RKO (cell line): ENCODE results near the gene ADGRA1.
"Not testable (repeated sequence)": the region's sequence is repeated elsewhere in the genome, so short reads cannot be mapped to it uniquely, and the experiment has no call there.

Experiments used
- DNase-seq: peaks from one replicate; pipeline ENCODE4 v3.0.0-alpha.2; 2016; ENCODE audit warnings: low spot score

ADGRA1 gene

DNA sequence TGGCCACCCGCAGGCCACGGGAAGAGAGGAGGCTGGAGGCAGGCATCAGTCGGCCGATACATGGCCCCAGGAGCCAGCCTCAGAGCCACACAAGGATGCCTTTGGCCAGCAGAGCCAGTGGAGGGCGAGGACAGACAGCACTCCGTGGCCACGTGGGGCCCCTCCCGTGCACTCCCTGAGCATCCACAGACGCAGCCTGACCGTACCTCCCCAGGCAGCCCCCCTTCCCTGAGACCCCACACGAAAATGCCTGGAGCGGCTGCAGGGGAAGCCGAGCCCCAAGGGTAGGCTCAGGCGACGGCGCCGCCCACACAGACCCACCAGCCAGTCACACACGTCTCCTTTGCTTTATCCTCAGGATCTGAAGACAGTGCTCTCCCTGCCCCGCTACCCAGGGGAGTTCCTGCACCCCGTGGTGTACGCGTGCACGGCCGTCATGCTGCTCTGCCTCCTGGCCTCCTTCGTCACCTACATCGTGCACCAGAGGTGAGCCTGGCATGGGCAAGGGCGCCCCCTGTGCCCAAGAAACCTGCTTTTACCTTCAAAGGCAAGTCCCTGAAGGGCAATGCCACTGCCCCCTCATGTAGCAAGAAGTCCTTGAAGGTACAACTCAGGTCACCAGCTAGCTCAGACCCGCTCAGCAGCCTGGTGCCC lies 9.0 kb downstream of the ADGRA1 start:
- DNase-seq, result no peak

GRCh38 chr10:133097418-133097817 lies 9.7 kb downstream of the ADGRA1 start:
- no peak for DNase-seq

DNA sequence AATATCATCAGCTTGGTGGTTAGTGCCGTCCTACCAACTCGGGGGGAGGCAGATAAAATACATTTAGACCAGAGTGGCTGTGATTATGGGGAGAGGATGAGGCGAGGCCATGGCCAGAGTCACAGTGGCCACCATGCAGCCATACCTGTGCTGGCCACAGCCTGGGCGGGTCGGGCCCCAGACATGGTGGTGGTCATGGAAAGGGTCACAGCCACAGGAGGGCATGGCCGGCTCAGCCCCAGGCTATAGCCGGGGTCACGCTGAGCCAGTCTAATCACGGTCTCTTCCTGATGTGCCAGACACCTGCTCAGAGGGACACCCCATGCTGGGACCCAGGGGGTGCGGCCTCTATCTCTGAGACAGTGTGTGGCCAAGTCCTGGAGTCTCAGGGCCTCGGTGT lies 10.2 kb downstream of the ADGRA1 start:
- DNase-seq, result no peak

DNA sequence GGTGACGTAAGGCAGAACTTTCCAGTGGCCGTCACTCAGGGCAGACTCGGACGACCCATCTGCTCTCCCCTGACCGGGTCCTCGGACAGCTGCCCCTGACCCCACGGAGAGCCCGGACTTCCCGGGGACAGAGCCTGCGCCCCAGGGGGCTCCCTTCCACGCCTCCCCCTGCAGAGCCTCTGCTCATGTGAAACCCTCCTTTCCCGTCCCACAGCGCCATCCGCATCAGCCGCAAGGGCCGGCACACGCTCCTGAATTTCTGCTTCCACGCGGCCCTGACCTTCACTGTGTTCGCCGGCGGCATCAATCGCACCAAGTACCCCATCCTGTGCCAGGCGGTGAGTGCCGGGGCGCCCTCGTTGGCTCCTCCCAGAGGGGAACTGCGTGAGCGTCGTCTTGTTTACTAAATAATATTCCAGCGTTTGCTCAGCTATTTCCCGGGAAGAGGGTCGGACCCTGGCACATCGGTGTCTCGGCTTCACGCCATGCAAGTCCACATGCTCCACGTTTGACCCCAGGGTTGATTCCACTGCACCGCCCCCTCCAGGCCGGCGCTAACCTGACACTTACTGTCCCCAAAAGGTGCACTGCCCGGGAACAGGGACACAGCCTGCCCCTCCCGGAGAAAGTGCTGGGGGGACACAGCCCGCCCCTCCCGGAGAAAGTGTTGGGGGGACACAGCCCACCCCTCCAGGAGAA lies 10.9 kb downstream of the ADGRA1 start:
- DNase-seq, result no peak

- no peak for DNase-seq
Observed at GRCh38 chr10:133099571-133099970, 11.8 kb downstream of the ADGRA1 start.

DNA sequence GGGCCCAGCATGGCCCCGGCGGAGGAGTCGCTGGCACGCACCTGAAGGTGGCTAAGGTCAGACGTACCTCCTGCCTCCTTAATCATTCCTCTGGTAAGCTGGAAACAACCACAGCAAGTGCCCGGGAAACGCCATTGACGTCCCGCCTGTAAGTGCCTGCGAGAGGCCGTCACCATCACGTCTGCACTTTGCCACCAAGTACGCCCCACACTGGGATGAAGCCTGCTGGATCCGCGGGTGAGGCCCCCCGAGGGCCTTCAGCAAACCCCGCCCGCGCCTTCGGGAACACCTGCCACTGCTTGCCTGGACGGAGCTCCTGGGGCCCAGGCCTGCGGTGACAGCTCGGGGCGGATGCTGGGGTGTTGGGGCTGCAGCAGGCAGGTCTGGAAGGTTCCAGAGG lies 12.5 kb downstream of the ADGRA1 start:
- DNase-seq, result no peak

DNA sequence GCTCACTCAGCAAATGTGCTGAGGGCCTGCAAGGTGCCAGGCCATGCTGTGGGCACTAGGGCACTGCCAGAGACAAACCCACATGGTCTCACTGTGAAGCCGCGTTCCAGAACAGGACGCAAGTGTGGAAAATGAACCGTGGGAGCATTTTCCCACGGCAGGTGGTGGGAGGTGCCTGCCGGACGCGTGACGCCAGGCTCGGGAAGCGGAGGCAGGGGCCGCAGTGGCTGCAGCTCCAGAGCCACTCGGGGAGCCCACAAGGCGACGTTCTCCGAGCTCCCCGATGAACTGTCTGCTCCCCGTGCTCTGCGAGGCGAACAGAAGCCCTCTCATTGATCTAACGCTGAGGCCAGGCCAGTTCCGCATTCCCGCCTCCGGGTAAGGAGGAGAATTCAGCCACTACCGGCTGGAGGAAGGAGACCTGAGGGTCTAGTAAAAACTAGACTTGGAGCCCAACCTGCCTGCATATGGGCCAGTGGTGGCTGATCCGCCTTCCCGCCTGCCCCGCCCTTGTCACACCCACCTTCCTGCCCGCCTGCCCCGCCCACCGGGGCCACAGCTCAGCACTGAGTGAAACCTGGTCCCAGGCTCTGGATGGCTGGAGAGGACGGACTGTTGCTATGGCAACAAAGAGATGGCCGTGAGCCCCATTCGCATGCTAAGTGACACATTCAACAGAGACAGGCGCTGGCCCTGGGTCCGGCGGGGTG lies 13.1 kb downstream of the ADGRA1 start:
- DNase-seq, result peak; percentile 5

- DNase-seq, result no peak
Observed at GRCh38 chr10:133101416-133101810, 13.7 kb downstream of the ADGRA1 start.

DNA sequence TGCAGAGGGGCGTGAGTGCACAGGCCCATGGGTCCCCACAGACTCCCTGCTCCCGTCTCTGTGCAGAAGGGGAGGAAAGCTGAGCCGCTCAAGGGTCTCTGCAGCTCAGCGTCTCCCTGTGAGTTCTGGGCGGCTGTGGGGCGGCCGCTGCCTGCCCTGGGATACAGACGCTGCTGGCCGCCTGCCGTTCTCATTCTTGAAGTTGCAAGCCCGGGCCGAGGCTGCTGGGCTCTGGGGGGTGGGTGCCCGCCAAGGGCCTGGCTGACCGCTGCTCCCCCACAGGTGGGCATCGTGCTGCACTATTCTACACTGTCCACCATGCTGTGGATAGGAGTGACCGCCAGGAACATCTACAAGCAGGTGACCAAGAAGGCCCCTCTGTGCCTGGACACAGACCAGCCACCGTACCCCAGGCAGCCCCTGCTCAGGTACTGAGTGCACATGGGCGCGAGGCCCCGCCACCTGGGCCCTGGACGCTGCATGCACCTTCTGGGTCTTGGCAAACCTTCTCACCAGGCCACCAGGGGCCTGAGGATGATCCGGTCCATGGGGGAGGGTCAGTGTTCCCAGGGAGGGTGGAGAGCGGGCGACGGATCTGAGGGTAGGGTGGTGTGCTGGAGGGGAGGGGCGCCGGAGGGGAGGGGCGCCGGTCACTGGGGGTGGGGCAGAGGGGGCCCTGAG lies 14.8 kb downstream of the ADGRA1 start:
- DNase-seq, result no peak

DNA sequence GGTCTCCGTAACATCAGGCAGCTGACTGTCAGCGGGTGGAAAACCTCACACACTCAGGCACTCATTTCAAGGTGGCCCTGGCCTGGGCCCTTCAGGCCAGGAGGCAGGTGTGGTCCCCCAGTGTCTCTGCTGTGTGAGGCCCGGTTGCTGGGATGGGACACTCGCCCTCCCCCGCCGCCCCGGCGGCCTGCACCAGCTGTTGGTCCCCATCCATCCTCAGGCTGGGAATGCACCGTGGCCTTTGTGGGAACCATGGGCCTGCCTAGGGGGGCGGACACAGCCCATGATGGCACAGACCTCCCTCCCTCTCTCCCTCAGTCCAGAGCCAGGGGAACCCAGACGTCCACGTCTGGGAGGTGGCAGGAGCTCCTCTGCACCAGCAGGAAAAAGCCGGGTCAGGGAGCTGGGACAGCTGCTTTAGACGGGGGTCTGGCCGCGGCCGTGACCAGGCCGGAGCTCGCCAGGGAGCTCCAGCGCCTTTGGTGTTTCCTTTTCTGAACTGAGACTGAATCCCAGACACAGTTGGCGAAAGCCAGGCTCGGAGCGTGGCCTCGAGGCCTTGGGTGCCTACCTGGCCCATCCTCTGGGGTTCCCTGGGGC lies 15.7 kb downstream of the ADGRA1 start:
- no peak for DNase-seq

- DNase-seq, result no peak
Observed at GRCh38 chr10:133104068-133104962, 16.6 kb downstream of the ADGRA1 start.

- no peak for DNase-seq
Observed at GRCh38 chr10:133104963-133105640, 17.4 kb downstream of the ADGRA1 start.

DNA sequence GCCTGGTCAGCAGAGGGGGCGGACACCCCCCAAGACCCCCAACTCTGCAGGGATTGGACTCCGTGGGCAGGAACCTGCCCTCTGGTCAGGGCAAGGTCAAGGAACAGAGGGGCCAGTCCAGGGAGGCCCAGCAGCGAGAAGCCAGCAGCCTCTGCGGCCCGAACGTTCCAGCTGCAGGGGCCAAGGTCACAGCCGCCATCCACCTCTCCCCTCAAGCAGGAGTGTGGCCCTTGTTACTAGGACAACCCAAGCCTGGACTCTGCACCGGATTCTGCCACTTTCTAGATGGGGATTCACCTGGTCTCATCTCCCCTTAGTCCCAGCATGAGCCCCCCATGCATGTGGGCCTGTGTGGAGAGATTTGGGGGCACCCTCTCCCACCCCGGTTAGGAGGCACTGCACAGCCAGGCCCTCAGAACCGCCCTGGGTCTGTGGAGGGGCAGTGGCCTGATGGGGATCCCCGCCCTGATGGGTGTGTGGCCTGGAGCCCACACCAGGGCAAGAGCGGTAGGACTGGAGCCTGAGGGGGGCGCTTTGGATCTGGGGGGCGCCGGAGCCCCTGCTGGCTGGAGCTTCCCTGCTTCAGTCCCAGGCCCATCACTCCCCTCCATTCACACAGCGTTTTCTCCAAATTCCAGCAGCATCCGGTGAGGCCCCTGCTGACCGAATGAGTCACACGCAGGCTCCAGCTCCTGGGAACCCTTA lies 18.1 kb downstream of the ADGRA1 start:
- no peak for DNase-seq

- DNase-seq, result no peak
Observed at GRCh38 chr10:133106516-133106915, 18.8 kb downstream of the ADGRA1 start.

GRCh38 chr10:133107442-133107841 lies 19.7 kb downstream of the ADGRA1 start:
- DNase-seq, result no peak

GRCh38 chr10:133109711-133110110 lies 22.0 kb downstream of the ADGRA1 start:
- DNase-seq, result no peak

- no peak for DNase-seq
Observed at GRCh38 chr10:133110133-133110532, 22.4 kb downstream of the ADGRA1 start.

GRCh38 chr10:133110609-133111275 lies 23.0 kb downstream of the ADGRA1 start:
- no peak for DNase-seq

GRCh38 chr10:133111640-133112039 lies 23.9 kb downstream of the ADGRA1 start:
- not testable (repeated sequence) for DNase-seq
